ENCODE measurements around the gene C17orf100.

C17orf100 gene

DNA sequence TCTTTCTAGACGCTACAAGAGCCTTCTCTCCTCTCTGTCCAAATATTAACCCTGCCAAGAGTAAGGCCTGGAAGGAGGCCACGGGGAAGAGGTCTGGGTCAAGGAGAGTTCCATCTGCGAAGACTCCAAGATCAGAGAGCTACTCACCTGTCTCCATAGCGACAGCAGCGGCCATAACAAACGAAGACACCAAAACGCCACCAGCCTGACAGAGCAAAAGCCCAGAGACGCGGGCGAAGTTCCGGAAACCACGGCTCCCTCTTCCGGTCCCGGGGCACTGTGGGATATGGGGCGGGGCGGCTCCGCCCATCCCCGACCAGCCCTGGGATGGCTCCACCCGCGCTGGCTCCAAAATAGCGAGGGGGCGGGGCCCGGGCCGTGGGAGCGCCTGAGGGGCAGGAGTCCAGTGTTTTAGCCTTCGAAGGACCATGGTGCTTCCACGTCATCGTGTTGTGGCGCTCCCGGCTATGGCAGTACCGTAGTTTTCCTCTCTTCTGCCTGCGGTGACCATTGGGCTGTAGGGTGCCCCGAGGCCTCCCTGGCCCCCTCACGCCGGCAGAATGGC is at the start of gene C17orf100, which contains the start of gene MED31:
TSS of gene C17orf100 (plus strand) at position 409 of the 565 bp plus-strand sequence. CDS start at position 561, 152 bp downstream.
TSS of gene MED31 (minus strand) at position 252 of the 565 bp plus-strand sequence. CDS start at position 175, 77 bp downstream.
- DNase-seq (ENCODE audit: low spot score) = peak; percentile 84

DNA sequence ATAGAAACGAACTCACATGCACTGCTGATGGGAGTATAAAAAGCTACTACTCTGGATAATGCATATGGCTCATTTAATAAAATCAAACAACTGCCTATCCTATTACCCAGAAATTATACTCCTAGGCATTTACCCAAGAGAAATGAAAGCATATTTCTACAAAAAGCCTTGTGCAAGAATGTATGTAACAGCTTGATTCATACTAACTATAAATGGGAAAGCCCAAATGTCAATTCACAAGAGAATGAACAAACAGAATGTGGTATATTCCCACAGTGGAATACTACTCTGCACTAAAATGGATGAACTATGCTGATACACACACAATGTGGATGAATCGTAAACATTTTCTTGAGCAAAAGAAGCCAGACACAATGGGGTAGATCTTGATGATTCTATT is 49.4 kb upstream of the C17orf100 start:
- no peak for DNase-seq (ENCODE audit: low spot score)

DNA sequence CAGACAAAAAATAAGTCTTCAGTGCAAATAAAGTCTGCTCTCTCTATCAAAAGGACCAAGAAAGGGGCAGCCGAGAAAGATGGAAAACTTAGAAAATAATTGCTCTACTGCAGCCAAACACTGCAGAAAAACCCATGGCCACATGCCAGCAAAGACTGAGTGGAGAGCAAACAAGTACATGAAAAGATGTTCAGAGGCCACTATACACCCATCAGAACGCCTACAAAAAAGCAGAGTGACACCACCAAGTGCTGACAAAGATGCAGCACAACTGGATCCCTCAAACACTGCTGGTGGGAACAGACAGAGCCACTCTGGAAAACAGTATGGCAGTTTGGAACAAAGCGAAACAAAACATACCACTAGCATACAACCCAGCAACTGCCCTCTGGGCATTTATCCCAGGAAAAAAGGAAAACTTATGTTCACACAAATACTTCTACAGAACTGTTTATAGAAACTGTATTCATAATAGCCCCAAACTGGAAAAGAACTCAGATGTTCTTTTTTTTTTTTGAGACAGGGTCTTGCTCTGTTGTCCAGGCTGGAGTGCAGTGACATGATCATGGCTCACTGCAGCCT is 47.7 kb upstream of the C17orf100 start:
- peak; percentile 5 for DNase-seq (ENCODE audit: low spot score)

DNA sequence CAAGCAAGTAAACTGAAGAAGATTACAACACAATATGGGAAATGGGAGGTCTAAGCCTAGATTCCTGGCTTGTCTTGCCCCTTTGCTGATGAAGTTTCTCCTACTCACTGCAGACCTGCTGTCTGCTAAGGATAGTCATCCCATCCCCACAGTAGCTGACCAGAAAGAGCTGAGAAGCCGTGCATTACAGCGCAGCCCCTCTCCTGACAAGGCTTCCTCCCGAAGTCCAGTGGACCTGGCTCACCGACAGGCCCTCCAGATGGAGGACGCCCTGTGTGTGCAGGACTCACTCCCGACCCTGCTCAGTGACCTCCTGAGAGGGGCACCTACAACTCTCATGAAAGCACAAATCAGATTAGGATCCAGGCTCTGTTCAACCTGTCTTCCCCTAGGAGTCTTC is 46.4 kb upstream of the C17orf100 start:
- DNase-seq (ENCODE audit: low spot score) = no peak

DNA sequence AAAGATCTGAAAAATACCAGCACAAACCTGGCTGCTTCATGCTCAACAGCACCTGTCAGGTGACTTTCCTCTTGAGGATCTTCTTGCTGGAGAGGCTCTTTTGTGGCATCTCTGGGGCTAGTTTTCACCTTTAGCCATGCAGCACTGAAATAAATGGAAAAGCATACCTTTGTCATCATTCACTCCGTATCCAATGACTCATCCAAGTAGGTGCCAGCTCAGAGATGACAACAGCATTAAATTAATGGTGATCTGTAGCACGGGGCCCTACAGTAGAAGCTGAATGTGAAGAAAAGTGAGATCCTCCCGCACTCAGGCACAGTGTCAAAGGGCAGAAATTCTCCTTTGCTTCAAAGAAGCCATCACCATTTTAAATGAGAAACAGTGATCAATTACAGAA is 43.2 kb upstream of the C17orf100 start:
- no peak for DNase-seq (ENCODE audit: low spot score)

DNA sequence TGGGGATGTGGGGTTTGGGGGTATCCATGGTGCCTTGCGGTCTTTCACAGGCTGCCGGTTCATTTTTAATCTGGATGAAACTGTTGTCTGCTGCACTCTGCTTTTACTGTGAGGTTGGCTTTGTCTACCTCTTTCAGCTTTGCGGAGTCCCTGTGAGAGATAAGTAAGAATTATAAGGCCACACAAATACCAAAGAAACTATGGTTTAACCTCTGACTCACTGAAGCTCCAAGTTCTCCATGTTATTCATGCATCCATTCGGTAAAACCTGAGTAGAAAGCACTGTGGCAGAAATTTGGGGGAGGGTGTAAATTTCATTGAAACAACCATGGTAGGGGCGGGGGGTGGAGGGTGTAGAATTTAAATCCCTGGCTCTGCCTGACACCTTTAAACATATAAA is 41.6 kb upstream of the C17orf100 start:
- DNase-seq (ENCODE audit: low spot score) = no peak

DNA sequence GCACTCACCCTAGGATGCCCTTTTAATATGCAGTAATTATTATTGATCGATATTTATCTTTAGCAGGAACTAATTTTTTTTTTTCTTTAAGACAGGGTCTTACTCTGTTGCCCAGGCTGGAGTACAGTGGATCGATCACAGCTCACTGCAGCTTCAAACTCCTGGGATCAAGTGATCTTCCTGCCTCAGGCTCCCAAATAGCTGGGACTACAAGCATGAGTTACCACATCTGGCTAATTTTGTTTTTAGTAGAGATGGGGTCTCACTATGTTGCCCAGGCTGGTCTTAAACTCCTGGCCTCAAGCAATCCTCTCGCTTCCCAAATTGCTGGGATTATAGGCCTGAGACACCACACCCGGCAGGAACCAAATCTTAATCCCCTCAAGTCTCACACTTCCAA is 40.3 kb upstream of the C17orf100 start:
- no peak for DNase-seq (ENCODE audit: low spot score)

DNA sequence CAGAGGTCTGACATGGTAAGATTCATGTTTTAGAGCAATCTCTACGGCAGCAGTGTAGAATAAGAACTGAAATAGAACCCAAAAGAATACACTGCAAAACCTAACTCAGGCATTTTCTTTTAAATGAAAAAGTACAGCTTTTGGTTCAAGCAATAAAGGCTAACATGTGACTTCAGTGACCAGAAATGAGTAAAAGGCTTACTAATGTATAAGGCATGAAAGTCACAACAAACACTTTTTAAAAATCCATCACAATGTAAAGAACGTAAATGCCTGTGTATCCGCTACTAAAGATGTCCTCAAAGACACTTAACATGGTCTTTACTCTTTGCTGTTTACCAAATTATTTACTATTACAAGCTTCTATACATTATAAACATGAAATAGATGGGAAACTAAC is 27.6 kb upstream of the C17orf100 start:
- no peak for DNase-seq (ENCODE audit: low spot score)

DNA sequence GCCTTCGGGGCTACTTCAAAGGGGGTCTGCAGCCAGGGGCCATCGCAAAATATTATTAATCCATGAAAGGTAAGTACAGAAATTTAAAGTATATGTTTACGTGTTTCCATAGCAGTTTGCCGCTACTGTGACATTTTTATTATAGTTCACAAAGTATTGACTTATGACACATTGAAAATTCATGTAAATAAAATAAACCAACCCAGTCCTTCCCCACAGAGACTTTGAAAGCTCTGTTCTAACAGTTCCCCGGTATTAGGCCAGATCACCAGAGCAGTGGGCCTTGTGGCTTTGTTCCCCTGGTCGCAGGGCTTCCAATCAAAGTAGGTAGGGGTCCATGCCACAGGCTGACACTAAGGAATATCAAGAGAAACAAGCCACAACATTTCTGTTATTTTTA is 24.9 kb upstream of the C17orf100 start:
- DNase-seq (ENCODE audit: low spot score) = no peak

DNA sequence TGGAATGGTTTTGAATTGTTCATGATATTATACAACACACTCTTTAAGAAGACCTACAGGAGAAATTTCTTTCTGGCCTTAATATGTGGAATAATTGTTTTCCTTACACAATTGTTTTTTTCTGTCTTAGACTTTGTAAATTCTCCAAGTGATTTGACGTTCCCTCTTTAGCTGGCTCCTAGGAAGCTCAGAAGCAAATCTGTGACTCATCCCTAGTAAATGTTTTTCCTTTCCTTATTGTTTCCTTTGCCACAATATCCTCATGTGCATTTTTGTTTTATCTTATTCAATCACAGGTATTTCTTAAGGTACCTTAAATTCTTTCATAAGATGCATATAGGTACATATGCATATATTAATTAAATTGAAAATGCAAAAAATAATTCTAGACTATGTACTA is 24.5 kb upstream of the C17orf100 start:
- no peak for DNase-seq (ENCODE audit: low spot score)

DNA sequence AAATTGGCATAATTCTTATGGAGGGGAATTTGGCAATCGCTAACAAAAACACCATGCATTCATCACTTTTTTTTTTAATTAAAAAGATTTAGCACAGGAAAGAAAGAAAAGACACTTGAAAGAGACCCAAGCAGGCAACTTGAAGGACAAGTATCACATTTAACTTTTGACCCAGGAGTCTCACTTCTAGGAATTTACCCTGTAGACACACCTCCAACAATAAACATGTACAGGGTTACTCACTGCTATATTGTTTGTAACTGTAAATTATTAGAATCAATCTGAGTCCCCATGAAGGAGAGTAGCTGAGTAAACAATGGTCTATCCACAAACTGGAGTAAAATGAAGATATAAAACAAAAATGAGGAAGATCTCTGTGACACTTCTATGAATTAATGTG is 21.2 kb upstream of the C17orf100 start:
- no peak for DNase-seq (ENCODE audit: low spot score)

DNA sequence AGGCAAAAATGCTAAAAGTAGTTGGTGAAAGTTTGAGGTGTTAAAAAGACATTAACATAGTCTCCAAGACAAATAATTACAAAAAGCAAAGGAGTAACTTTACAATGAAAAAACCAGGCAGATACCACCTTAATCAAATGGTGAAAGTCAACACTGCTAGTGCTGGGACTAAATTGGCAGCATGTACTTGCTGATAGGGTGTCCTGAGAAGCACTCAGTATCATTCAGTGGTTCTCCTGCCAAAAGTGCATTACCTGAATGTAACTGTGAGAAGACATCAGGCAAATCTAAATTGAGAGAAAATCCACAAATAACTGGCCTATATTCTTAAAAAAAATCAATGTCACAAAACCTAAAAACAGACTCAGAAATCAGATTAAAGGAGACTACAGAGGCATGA is 19.0 kb upstream of the C17orf100 start:
- no peak for DNase-seq (ENCODE audit: low spot score)

DNA sequence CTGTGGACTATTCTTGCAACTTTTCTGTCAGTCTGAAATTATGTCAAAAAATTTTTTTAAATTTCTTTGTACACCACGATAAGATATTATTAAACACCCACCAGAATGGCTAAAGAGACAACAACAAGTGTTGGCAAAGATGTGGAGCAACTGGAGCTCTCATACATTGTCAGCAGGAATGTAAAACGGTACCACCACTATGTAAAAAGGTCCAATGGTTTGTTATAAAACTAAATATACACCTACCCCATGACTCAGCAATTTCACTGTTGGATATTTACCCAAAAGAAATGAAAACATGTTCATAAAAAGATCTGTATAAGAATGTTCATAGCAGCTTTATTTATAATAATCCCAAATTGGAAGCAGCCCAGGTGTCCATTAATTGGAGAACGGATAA is 18.3 kb upstream of the C17orf100 start:
- DNase-seq (ENCODE audit: low spot score) = no peak

DNA sequence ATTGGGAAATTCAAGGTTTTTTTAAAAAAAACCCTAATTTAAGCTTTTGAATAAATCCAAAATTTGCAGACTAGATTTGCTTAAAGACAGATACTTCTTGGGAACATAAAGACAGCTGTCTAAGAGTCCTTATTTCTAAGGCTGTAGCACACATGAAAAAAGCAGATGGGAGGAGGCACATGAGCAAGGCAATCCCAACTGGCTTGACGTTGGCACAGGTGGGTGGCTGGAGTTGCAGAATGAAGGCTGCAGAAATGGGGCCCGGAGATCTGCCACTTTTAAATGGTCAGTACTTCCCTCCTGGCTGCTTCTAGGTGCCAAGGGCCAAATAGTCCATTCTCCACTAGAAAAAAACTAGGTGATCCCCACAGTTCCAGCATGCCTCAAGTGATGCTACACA is 15.5 kb upstream of the C17orf100 start:
- DNase-seq (ENCODE audit: low spot score) = no peak

DNA sequence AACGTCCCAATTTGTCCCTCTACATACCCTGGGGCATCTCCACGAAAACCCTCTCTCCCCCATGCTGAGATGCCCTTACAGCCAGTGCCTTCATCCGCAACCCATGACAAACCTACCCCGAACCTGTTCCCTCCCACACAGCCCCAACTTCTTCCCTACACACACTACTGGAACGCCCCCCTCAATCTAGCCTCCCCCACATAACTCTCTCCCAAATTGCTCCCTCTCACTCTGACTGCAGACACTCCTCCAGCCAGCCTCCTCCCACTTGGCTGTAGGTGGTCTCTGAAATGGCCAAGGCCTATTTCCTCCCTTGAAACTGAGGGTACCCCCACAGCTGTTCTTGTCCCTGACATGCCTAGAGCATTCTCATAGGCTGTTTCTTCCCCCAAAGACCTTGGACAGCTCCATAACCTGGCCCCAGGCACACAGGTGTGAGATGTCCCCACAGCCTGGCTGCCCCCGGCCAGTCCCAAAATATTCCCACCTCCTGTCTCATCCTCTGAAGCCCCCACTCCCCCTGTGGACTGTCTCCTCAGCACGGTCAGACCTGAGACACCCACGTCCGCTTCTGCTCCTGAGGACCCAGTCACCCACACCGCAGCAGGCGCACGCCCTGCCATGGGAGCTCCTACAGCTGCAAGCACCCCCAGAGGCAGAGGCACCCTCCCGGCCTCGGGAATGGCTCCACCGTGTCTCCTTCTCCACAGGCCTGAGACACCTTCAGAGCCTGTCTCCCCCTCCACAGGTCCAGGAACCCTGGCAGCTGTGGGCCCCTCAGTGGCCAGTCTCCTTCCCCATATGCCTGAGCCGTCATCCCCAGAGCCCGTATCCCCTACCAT is 14.7 kb upstream of the C17orf100 start:
- DNase-seq (ENCODE audit: low spot score) = no peak

DNA sequence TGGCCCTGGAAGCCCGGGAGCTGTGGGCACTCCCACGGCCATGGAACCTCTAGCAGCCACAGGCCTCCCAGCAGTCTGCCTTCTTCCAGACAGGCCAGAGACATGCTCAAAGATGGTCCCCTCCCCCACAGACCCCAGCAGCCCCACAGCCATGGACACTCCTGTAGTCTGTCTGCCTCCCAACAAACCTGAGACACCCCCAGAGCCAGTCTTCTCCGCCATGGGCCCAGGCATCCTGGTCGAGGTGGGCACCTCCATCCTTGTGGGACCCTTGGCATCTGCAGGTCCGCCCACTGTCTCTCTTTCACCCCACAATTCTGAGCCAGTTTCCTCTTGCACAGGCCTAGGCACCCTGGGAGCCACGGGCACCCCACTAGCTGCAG is 14.1 kb upstream of the C17orf100 start:
- DNase-seq (ENCODE audit: low spot score) = no peak

DNA sequence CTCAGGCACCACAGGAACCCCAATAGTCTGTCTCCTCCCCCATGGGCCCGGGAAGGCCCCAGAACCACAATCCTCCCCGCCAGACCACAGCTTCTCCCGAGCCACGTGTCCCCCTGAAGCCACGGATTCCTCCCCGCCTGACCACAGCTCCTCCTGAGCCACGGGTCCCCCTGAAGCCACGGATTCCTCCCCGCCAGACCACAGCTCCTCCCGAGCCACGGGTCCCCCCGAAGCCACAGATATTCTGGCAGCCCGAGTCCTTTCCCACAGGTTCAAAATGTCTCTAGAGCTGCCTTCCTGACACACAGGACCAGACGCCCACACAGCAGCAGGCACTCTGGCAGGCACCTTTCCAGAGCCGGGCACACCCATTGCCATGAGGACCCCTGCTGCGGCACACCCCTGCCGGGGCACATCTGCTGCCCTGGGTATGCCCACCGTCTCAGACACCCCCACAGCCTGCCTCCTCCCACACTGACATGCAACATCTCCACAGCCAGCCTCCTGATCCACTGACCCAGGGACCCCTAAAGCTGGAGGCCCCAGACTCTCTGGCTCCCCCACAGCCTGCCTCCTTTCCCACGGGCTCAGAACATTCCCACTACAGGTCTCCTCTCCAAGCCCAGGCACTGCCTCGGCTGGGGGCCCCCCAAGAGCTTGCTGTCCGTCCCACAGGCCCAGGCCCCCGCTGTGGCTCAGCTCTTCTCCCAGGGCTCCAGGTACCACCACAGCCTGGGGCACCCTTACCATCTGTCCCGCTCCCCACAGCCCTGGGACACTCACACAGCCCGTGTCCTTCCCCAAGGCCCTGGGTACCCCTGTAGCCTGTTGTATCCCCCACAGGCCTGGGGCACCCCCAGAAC is 13.3 kb upstream of the C17orf100 start:
- no peak for DNase-seq (ENCODE audit: low spot score)

DNA sequence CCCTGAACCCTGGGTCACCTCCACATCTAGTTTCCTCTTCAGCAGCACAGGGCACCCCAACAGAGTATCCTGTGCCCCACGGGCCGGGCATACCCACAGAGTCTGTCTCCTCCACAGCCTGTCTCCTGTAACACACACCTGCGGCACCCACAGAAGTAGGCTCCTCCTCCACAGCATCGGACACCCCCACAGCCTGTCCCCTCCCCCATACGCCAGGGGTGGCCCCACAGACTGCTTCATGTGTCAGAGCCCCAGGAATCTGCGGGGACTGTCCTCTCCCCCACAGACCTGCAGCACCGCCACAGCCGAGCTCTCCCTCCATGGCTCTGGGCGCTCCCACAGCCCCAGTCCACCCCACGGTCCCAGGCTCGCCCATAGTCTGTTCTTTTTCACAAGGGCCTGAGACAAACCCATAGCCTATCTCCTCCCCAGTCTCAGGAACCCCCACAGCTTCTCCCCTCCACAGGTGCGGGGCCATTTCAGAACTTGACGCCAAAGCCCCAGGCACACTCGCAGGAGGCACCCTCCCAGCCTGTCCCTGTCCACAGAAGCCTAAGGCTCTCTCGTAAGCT is 12.5 kb upstream of the C17orf100 start:
- no peak for DNase-seq (ENCODE audit: low spot score)

DNA sequence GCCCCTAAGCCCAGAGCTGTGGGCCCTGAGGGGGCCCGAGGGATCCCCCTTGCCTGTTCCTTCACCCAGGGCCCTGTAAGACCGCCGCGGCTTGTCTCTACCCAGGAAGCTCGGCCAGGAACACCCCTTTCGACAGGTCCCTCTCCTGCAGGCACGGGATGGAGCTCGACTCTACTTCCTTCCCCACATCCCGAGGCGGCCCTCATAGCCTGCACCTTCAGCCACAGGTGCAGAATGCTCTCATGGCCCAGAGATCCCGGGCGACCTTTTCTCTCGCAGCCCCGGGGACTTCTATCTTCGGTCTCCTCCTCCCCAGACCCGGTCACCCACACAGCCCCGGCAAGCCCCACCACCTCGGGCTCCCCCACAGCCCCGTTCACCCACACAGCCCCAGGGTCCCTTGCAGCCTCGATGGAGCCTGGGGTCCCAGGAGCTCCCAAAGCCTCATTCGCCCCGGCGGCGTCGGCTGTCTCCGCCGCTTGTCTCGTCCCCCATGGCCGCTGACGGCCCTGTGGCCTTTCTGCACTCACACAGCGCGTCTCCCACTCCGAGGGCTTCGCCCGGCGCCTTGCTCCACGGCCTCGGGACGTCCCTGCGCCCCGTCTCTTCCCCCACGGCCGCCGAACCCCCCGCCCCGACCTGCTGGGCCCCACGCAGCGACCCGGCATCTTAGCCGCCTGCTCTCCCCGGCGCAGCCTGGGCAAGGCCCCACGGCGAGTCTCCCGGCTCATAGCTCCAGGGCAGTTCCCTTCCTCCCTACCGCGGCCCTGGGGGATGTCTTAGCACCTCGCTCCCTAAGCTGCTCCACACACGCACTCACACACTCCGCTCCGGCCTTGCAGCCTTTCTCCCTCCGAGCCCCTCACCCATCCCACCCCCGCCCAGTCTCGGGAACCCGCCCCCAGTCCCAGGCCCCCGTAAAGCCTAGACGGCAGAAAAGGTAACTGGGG is 11.7 kb upstream of the C17orf100 start:
- DNase-seq (ENCODE audit: low spot score) = no peak

DNA sequence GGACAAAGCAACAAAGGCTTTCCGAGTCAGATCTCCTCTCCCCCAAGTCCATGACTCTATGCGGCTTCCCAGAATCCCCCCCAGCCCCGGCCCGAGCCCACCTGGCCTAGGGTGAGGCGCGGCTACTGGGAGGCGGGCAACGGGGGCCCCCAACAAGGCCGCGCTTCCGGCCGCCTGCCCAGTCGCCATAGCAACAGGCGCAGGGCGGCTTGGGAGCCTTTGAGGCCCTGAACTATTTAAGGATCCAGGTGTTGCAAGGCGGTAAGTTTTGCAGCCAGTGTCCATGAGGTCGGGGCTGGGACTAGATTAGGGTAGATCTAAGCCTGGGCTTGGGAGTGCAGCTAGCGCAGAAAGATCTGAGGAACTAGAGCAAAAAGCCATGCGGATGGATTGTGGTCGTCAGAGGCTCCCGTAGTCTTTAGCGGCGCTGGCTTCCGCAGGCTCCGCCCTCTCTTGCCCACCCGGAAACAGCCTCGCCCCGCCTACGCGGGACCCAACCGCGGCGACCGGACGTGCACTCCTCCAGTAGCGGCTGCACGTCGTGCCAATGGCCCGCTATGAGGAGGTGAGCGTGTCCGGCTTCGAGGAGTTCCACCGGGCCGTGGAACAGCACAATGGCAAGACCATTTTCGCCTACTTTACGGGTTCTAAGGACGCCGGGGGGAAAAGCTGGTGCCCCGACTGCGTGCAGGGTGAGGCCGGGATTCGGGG is 10.9 kb upstream of the C17orf100 start, which contains the start of the genes KIAA0753 and TXNDC17:
TSS of gene KIAA0753 (minus strand) at position 176 of the 711 bp plus-strand sequence. CDS start 5,608 bp downstream, outside the sequence.
TSS of gene TXNDC17 (plus strand) at position 525 of the 711 bp plus-strand sequence. CDS start at position 548, 23 bp downstream.
- peak; percentile 86 for DNase-seq (ENCODE audit: low spot score)

Measured in globus pallidus (tissue), 1 donor.